SU-DHL-6 (cell line): ENCODE measurements around the gene CCDC7.

Source experiments
- CTCF ChIP-seq: fragments of 200-600 bp; sonication (generic); IDR thresholded peaks from one replicate; pipeline ENCODE4 v1.5.1; 2017; ENCODE audit warnings: antibody characterized with exemption, mild to moderate bottlenecking, low read length, moderate library complexity; ENCODE audit not compliant: insufficient read depth, poor library complexity, severe bottlenecking
- EZH2phosphoT487 ChIP-seq: fragments of 200-600 bp; sonication (generic), shearing (Covaris generic); conservative IDR thresholded peaks from 2 replicates; pipeline ENCODE4 v1.6.1; 2018; ENCODE audit warnings: mild to moderate bottlenecking, antibody characterized with exemption, low read length, moderate library complexity, mixed read lengths

- no peak for TF ChIP-seq CTCF
- no peak for TF ChIP-seq EZH2phosphoT487
Observed at GRCh38 chr10:32436215-32436614, 9.7 kb upstream of the CCDC7 start.
